ENCODE results near the gene TWF1.
A peak's percentile ranks its signal among the peaks of the same experiment; 100 is the strongest.

TWF1 gene

DNA sequence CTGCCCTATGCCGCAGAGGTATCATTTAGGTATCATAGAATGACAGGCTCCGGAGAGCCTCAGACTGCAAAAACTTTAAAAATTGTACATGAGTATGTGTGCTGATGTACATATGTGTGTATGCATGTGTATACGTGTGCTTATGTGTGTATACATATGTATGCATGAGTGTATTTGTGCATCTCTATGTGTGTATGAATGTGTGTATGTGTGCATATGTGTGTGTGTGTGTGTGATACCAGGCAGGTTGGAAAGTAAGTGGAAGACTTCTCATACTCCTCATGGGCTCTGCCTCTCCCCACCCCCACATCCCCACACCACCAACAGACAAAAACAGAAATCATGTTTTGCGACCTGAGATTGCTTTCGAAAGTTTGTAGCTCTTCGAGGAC lies 29.1 kb upstream of the TWF1 start:
- ATAC-seq (ENCODE audit: low read depth) (no peak), DNase-seq (ENCODE audit: low spot score) (no peak)
- Histone ChIP-seq H3K9me3 (ENCODE audit: severe bottlenecking) (no peaks in the 10 kb centered on the region), H3K27me3 (ENCODE audit: insufficient read depth, poor library complexity, severe bottlenecking) (no peaks in the 10 kb centered on the region), H3K4me3 (ENCODE audit: severe bottlenecking) (peak overlapping the region; percentile 59), H3K36me3 (ENCODE audit: low read depth) (no peaks in the 10 kb centered on the region), H3K27ac (ENCODE audit: poor library complexity, severe bottlenecking) (no peak overlapping the region), H3K4me1 (ENCODE audit: insufficient read depth, poor library complexity, severe bottlenecking) (no peaks in the 10 kb centered on the region)
- TF ChIP-seq, protein P1, sequence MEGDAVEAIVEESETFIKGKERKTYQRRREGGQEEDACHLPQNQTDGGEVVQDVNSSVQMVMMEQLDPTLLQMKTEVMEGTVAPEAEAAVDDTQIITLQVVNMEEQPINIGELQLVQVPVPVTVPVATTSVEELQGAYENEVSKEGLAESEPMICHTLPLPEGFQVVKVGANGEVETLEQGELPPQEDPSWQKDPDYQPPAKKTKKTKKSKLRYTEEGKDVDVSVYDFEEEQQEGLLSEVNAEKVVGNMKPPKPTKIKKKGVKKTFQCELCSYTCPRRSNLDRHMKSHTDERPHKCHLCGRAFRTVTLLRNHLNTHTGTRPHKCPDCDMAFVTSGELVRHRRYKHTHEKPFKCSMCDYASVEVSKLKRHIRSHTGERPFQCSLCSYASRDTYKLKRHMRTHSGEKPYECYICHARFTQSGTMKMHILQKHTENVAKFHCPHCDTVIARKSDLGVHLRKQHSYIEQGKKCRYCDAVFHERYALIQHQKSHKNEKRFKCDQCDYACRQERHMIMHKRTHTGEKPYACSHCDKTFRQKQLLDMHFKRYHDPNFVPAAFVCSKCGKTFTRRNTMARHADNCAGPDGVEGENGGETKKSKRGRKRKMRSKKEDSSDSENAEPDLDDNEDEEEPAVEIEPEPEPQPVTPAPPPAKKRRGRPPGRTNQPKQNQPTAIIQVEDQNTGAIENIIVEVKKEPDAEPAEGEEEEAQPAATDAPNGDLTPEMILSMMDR (IDR thresholded peaks at IDR 0.05; ENCODE audit: poor library complexity, severe bottlenecking), result no peak

DNA sequence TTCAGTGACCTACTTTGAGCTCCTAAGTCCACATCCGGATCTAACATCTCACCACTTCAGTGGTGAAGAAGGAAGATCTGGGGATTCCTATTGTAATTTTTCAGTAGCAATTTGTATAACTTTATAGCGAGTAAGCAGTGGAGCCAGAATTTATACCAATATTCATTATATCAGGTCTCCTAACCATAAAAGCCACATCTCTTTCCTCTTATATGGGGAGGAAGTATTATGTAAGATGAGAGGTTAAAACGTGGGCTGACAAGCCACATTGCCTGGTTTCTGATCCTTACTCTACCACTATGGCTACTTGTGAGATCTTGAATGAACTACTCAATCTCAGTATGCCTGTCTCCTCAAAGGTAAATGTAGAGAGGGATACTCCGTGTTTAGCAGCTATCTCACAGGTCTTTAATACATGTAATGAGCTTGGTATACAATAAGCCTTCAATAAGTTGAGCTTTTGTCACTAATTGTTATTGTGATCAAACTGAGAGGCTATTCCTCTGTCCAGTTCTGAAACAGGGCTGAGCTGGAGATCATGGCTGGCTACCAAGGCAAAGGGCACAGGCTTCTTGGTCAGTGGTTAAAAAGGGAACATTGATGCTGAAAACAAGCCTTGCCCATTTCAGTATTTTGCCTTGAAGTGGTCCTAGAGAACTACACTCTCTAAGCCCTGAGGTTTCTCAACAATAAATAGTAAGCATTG lies 26.5 kb upstream of the TWF1 start:
- Histone ChIP-seq H3K4me3 (ENCODE audit: severe bottlenecking) (no peak overlapping the region), H3K9me3 (ENCODE audit: severe bottlenecking) (no peaks in the 10 kb centered on the region), H3K36me3 (ENCODE audit: low read depth) (no peaks in the 10 kb centered on the region), H3K27ac (ENCODE audit: poor library complexity, severe bottlenecking) (no peak overlapping the region), H3K4me1 (ENCODE audit: insufficient read depth, poor library complexity, severe bottlenecking) (no peaks in the 10 kb centered on the region), H3K27me3 (ENCODE audit: insufficient read depth, poor library complexity, severe bottlenecking) (no peaks in the 10 kb centered on the region)
- ATAC-seq (ENCODE audit: low read depth), result no peak
- TF ChIP-seq, protein P1 (IDR thresholded peaks at IDR 0.05; ENCODE audit: poor library complexity, severe bottlenecking), result no peak
- no peak for DNase-seq (ENCODE audit: low spot score)

DNA sequence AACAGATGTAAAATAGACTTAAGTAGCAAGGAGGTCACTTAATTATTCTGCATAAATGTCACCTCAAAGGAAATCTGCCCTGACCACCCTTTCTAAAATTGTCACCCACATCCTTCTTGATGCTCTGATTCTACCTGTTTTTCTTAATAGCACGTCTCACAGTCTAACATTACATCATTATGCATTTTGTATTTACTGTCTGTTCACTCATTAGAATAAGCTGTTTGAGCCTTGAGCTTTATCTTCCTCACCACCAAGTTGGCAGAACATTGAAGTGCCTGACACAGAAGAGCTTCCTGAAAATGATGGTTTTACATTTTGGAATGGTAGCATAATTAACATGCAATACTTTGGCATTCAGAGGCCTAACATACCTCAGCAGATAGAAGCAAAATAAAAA lies 21.0 kb upstream of the TWF1 start:
- no peaks in the 10 kb centered on the region for H3K36me3 ChIP-seq (ENCODE audit: low read depth)
- H3K9me3 ChIP-seq (ENCODE audit: severe bottlenecking), result no peaks in the 10 kb centered on the region
- TF ChIP-seq, protein P1 (IDR thresholded peaks at IDR 0.05; ENCODE audit: poor library complexity, severe bottlenecking), result no peak
- no peaks in the 10 kb centered on the region for H3K4me1 ChIP-seq (ENCODE audit: insufficient read depth, poor library complexity, severe bottlenecking)
- DNase-seq (ENCODE audit: low spot score) (no peak), ATAC-seq (ENCODE audit: low read depth) (no peak)
- no peaks in the 10 kb centered on the region for H3K27me3 ChIP-seq (ENCODE audit: insufficient read depth, poor library complexity, severe bottlenecking)
- H3K27ac ChIP-seq (ENCODE audit: poor library complexity, severe bottlenecking), result no peak overlapping the region
- no peak overlapping the region for H3K4me3 ChIP-seq (ENCODE audit: severe bottlenecking)

DNA sequence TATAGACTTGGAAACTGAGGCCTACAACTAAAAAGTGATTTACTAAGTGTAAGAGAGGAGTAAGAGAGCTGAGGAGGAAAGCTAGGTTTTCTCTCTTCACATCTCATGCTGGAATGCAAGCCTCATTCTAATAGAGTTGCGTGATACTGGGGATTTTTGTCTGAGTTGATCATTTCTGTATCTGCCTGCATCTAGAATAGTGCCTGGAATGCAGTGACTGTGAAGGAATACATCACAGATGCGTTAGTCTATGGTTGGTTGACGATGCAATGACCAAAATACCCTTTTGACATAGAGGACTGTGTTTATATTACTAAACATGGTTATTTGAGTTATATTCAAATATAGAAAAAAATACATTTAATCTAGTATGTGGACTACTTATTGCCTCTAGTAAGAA lies 20.6 kb upstream of the TWF1 start:
- Histone ChIP-seq H3K9me3 (ENCODE audit: severe bottlenecking) (no peaks in the 10 kb centered on the region), H3K4me3 (ENCODE audit: severe bottlenecking) (no peak overlapping the region), H3K27me3 (ENCODE audit: insufficient read depth, poor library complexity, severe bottlenecking) (no peaks in the 10 kb centered on the region), H3K4me1 (ENCODE audit: insufficient read depth, poor library complexity, severe bottlenecking) (no peaks in the 10 kb centered on the region), H3K36me3 (ENCODE audit: low read depth) (no peaks in the 10 kb centered on the region), H3K27ac (ENCODE audit: poor library complexity, severe bottlenecking) (no peak overlapping the region)
- DNase-seq (ENCODE audit: low spot score), result no peak
- TF ChIP-seq, protein P1 (IDR thresholded peaks at IDR 0.05; ENCODE audit: poor library complexity, severe bottlenecking), result no peak
- ATAC-seq (ENCODE audit: low read depth), result no peak

DNA sequence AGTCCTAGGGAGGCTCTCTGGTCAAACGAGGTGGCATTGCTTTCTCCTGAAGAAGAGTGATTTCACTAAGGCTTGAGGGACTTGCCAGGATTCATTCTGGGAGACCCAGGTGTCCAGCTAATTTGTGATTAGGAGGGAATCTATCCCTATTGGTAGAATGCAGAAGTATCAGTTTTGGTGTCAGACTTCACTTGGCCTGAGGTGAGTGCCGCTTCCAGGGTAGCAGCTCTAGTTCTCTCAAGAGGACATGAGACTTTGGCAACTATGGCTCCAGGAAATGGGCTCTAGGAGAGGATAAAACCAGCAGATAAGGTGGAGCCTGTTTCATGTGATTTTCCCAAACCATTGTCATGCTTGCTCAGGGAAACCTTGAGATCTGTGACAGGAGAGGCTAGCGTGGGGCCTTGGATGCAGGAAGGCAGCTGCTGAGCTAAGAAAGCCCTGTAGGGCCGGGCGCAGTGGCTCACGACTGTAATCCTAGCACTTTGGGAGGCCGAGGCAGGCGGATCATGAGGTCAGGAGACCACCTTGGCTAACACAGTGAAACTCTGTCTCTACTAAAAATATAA lies 18.2 kb upstream of the TWF1 start:
- H3K27me3 ChIP-seq (ENCODE audit: insufficient read depth, poor library complexity, severe bottlenecking), result no peaks in the 10 kb centered on the region
- TF ChIP-seq, protein P1 (IDR thresholded peaks at IDR 0.05; ENCODE audit: poor library complexity, severe bottlenecking), result no peak
- no peaks in the 10 kb centered on the region for H3K4me1 ChIP-seq (ENCODE audit: insufficient read depth, poor library complexity, severe bottlenecking)
- no peaks in the 10 kb centered on the region for H3K9me3 ChIP-seq (ENCODE audit: severe bottlenecking)
- H3K36me3 ChIP-seq (ENCODE audit: low read depth), result no peaks in the 10 kb centered on the region
- H3K4me3 ChIP-seq (ENCODE audit: severe bottlenecking), result no peak overlapping the region
- no peak overlapping the region for H3K27ac ChIP-seq (ENCODE audit: poor library complexity, severe bottlenecking)
- no peak for DNase-seq (ENCODE audit: low spot score)
- no peak for ATAC-seq (ENCODE audit: low read depth)

All from RWPE2 (cell line).